C4-2B (cell line): ENCODE results near the gene NEMP1.

Source experiments
- H3K27ac ChIP-seq: fragments of 450-650 bp; 2 replicates; pipeline ENCODE4 v1.5.1; 2017
- ZFX ChIP-seq: fragments of 450-650 bp; IDR thresholded peaks from 2 replicates; pipeline ENCODE4 v1.6.1; 2017
- TF ChIP-seq, protein P1 (sequence below): fragments of 450-650 bp; conservative IDR thresholded peaks from 2 replicates; pipeline ENCODE4 v1.5.1; 2017; ENCODE audit warnings: mild to moderate bottlenecking

The NEMP1 gene

DNA sequence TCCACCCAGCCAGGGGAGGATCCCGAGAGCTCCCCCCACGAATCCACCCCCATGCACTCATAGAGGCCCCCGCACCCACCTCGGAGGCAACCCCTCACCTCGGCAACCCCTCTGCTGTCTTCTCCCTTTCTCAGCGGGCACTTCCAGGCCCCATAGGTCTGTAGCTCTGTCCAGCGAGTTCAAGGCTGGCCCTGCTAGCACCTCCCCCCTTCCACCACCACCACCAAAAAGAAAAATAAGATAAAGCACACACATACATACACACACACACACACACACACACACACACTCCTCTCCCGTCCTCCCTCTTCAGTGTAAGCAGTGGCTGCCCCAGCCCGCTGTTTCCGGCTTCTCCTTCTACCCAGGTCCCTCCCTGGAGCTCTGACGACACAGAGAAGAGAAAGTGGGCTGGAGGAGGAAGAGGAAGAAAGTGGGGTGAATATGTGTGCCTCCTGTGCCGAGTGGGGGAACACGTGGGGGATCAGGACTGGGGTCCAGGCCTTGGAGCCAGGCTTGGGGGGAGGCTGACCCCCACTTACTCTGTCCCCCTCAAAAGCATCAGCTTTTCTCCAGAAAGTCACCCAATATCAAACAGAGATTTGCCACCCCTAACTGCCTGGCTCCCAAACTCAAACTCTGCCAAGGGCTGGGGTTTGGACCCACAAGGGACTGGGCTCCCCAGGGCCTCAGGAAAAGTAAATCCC lies 32.6 kb upstream of the NEMP1 start, which contains the start of gene STAT6:
TSS of gene STAT6 (minus strand) at position 332 of the 704 bp plus-strand sequence. CDS start 3,084 bp downstream, outside the sequence.
- H3K27ac ChIP-seq: peak within 1 kb of the TSS; percentile 59
- TF ChIP-seq, protein P1, sequence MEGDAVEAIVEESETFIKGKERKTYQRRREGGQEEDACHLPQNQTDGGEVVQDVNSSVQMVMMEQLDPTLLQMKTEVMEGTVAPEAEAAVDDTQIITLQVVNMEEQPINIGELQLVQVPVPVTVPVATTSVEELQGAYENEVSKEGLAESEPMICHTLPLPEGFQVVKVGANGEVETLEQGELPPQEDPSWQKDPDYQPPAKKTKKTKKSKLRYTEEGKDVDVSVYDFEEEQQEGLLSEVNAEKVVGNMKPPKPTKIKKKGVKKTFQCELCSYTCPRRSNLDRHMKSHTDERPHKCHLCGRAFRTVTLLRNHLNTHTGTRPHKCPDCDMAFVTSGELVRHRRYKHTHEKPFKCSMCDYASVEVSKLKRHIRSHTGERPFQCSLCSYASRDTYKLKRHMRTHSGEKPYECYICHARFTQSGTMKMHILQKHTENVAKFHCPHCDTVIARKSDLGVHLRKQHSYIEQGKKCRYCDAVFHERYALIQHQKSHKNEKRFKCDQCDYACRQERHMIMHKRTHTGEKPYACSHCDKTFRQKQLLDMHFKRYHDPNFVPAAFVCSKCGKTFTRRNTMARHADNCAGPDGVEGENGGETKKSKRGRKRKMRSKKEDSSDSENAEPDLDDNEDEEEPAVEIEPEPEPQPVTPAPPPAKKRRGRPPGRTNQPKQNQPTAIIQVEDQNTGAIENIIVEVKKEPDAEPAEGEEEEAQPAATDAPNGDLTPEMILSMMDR: no peak
- no peak for TF ChIP-seq ZFX

DNA sequence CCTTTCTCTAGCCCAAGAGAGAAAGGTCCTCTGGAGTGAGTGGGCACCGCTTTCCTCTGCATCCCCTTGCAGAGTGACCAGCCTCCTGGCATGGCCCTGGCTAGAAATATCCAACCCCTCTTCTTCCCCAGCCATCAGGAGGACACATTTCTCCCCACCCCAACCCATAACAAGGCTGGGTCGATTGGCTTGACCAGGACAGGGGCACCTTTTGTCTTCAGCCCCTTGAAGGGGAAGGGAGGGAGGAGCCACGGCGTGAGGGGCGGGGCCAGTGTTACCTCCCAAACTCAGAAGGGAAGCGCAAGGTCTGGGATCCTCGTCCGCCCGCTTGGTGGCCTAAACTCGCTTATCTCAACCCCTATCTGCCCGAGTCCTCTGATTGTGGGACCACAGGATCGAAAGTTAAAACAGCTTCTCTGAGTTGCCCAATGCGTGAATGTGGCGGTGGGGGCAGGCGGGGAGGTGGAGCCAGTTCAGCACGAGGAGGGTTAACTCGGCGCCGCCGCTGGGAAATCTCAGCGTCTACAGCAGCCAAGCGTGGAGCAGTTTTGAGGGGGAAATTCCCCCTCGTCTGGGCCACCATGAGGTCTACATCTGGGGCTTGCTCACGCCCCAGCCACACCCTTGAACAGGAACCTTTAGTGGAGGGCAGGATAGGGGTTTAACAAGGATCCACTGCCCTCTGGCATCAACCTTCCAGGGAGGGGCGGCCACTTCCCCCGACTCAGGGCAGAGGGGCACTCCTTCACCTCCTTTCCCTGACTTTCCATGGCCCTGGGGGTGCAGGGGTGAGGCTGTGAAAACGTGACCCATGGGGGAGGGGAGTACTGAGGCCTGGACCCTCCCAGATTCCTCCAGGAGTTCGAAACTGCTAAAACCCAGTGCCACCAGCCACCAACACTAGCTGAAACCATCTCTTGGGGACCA lies 31.8 kb upstream of the NEMP1 start:
- no peak overlapping the region for H3K27ac ChIP-seq
- TF ChIP-seq, protein P1: no peak

DNA sequence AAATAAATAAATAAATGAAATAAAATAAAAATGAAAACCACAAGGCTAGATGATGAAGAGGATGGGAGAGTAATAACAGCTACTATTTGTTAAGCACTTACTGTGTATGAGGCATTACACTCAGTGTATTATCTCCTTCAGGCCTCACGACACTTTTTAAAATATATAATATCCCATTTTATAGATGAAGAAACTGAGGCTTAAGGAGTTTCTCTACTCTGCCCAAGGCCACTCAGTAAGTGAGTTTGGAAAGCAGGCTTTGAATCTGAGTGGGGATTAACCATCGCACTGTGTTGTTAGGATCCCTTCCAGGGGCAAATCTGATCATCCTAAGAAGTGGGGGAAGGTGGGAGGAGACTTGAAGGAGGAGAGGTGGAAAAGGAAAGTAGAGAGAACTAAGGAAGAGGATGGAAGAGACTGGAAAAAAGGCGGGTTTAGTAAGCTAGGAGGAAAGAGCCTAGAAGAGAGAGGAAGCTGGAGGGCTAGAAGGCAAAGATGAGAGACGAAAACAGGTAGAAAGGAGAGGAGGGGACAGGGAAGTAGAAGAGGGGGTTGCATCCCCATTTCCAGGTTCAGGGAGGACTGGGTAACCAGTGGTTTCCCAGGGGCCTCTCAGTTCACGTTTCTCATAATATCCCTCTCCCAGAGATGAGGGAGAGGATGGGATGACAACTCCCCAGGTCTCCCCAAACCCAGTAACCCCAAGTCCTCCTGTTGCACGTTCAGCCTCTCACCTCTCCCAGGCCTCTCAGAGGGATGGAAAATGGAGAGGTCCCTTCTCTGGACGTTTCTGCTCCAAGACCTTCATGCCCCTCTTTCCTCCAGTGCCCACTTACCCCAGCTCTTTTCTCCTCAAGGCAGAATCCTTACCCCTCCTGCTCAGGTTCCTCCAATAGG lies 30.9 kb upstream of the NEMP1 start:
- H3K27ac ChIP-seq: no peak overlapping the region
- no peak for TF ChIP-seq ZFX
- TF ChIP-seq, protein P1: no peak

DNA sequence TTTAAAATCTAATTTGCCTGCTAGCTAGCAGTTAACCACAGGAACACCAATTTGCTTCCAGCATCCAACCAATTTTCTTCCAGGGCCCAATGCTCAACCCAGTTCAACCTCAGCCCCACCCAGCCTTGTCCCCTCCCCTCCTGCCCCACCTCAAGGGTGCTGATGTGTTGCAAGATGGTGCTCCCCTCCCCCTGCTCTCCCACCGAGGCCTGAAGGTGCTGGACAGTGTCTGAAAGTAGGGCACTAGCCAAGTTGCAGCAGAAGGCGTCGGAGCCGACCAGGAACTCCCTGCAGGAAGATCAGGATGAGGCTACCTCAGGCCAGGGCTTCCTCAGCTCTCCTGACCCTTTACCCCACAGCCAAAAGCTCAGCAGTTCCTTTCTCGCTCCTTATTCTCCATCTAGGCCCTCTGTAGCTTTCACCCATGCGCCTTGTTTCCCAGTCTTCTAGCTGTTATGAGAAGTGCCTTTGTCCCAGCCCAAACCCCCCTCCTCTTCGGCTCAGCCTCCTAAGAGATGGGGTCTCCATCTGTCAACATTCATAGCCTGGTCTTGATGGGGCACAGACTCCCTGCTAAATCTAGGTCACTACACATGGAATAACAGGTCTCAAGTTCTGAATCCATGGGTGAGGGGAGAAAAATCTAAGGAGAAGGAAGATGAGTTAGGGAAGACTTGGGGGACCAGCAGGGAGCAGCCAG lies 29.0 kb upstream of the NEMP1 start:
- H3K27ac ChIP-seq: no peak overlapping the region
- TF ChIP-seq, protein P1: no peak
- TF ChIP-seq ZFX: no peak

DNA sequence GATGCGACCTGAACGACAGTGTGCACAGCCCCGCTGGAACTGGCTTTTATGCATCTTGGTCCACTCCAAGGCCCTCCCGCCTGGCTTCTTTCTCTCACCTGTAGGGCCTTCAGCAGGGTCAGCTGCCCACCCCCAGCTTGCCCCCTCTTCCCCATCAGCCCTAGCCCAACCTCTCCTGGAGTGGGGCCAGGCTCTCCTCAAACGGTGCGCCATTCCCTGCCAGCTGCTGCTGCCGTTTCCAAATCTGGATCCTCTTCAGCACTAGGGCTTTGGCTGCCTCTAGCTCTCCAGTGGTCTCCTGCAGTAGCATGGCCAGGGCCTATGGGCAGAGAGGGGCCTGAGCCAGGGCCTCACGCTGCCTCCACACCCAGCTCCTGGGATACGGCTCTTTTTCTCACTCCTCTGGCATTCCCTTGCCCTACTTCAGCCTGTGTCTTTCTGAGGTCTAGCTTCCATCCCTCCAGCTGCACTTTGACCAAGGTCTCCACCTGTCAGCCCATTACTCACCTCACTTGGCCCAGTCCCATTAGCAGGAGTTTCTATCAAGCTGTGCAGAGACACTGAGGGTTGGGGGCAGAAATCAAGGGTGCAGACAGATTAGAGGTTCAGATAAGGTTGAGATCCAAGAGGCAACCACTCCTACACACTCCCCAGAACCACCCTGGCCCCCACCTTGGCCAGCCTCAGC lies 27.6 kb upstream of the NEMP1 start:
- TF ChIP-seq ZFX: no peak
- TF ChIP-seq, protein P1: no peak
- no peak overlapping the region for H3K27ac ChIP-seq

DNA sequence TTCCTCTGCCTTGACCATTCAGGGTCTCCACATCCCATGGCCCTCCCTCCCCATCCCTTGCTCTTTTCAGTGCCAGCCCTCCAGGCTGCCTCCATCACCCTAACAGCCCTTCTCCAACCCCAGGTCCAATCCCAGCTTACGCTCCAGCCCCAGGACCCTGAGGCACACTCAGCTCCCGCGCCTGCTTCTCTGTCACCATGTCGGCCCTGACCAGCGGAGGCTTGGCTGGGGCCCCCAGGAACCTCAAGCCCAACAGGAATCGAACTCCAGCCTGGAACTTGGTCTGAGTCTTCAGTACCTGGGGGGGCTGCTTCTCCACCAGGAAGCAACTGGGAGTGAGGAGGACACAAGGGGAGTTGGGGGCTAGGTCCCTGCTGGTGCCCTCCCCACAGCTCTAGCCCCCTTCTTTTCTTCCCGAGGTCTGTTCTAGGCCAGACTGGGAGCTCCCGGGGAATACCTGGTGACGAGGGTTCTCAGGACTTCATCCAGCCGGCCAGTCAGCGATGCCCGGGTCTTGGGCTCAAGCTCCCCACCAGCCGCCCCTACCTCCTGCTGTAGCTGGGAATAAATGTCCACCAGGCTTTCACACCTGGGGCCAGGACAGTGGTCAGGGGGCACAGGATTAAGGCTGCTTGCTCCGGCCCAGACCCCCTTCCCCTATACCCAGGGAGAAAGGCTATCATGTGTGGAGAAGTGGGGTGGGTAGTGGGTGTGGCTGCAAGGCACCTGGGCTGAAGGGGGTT lies 26.6 kb upstream of the NEMP1 start:
- TF ChIP-seq, protein P1: no peak
- TF ChIP-seq ZFX: no peak
- no peak overlapping the region for H3K27ac ChIP-seq
